Coronary artery (tissue), 2 donors: Measurements from ENCODE around the gene PCDHB1.
A peak's percentile ranks its signal among the peaks of the same experiment; 100 is the strongest.
"Not testable (repeated sequence)": the region's sequence is repeated elsewhere in the genome, so short reads cannot be mapped to it uniquely, and the experiment has no call there.

ENCODE experiments used
- DNase-seq: peaks from one replicate; pipeline ENCODE4 v3.0.0-alpha.2; 2017; ENCODE audit warnings: low spot score
- H3K27ac ChIP-seq, 2 donors: fragments of 200-600 bp; sonication (generic); one replicate each; pipeline ENCODE4 v1.5.1; 2016 to 2019
- H3K4me3 ChIP-seq: fragments of 200-600 bp; sonication (generic); 2 replicates; pipeline ENCODE4 v1.5.1; 2016; ENCODE audit warnings: mild to moderate bottlenecking, moderate library complexity
- CTCF ChIP-seq: fragments of 200-600 bp; sonication (generic); IDR thresholded peaks from one replicate; pipeline ENCODE4 v1.5.1; 2019; ENCODE audit warnings: antibody characterized with exemption

Gene PCDHB1

GRCh38 chr5:141100243-141100805 lies 49.1 kb downstream of the PCDHB1 start, which contains the start of gene PCDHB3:
TSS of gene PCDHB3 (plus strand) at chr5:141100473. CDS start at chr5:141100650, 177 bp downstream.
- DNase-seq, result no peak
- Histone ChIP-seq H3K4me3 (peak within 1 kb of the TSS; percentile 34), H3K27ac (no peak within 1 kb of the TSS)
- no peak for TF ChIP-seq CTCF

- no peak for TF ChIP-seq CTCF
- Histone ChIP-seq H3K27ac (no peak overlapping the region), H3K4me3 (peak overlapping the region; percentile 34)
- DNase-seq, result no peak
Measured at GRCh38 chr5:141101059-141101458, 49.9 kb downstream of the PCDHB1 start.

- not testable (repeated sequence) for H3K4me3 ChIP-seq, H3K27ac ChIP-seq, DNase-seq
Measured at GRCh38 chr5:141102070-141102469, 50.9 kb downstream of the PCDHB1 start.

GRCh38 chr5:141102471-141102870 lies 51.3 kb downstream of the PCDHB1 start:
- H3K27ac ChIP-seq, DNase-seq, H3K4me3 ChIP-seq: not testable (repeated sequence)

- H3K27ac ChIP-seq, result no peak overlapping the region
- no peak overlapping the region for H3K4me3 ChIP-seq
- TF ChIP-seq CTCF, result no peak
- DNase-seq, result no peak
Measured at GRCh38 chr5:141105350-141105749, 54.2 kb downstream of the PCDHB1 start.
